ENCODE results near the gene VAV3. TPM values are rescaled to one million over a fixed set of nuclear protein-coding genes. Genes with fewer than 3 reads are reported as not detected.

VAV3 gene
- total RNA-seq, 1 donor from 2014 or later = 1.4 TPM

DNA sequence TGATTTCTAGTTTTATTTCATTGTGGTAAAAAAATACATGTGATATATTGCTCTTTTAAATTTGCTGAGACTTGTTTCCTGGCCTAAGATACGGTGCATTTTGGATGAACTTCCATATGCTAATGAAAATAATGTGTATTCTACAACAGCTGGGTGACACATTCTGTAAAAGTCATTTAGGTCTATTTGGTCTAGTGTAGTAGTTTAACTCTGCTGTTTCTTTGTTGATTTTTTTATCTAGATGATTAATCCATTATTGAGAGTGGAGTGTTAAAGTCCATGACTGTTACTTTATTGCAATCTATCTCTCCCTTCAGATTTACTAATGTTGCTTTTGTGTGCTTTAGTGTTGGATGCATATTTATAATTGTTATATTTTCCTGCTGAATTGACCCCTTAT, 161.4 kb downstream of the VAV3 start:
- no peak for DNase-seq (ENCODE audit: low read depth)

DNA sequence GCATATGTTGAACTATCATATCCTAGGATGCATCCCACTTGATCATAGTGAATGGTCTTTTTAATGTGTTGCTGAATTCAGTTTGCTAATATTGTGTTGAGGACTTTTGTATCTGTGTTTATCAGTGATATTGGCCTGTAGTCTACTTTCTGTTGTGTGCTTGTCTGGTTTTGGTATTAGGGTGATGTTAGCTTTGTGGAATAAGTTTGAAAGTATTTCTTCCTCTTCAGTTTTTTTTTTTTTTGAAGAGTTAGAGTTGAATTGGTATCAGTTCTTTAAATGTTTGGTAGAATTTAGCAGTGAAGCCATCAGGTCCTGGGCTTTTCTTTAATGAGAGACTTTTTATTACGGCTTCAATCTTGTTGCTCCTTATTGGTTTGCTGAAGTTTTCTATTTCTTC, 162.3 kb downstream of the VAV3 start:
- no peak for DNase-seq (ENCODE audit: low read depth)

DNA sequence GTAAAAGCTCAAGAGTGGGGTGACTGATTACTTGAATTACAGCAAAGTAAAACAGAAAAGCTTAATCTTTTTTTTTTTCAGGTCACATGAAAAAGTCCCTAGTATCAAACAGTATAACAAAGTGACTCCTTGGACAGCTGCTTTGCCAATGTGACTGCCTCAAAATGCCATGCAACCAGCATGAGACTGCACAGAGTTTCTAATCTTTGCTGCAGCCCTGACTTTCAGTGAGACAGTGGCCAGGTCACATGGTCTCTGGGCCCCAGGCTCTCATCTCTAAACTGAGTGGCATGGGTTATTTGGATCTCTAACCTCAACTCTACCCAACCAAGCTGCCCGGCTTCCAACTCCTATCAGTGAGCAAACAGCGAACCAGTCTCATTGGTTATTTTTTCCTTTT, 169.0 kb downstream of the VAV3 start:
- DNase-seq (ENCODE audit: low read depth) = peak; percentile 55

DNA sequence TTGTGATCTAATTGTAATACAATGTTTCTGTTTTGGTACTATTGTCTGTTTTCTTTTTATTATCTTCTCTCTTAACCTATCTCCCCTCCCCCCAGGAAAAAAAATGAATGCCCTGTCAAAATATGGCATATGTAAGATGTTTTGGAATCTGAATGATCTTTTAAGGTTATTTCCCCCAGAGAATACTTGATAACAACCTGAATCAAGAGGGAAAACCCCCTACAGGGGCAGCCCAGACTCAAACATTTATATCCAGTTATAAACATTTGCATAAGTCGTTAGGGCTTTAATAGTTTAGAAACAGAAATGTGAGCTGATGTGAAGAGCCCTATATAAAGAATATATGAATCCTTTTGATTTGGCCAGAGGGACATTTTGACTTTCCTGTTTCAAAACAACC, 169.5 kb downstream of the VAV3 start:
- no peak for DNase-seq (ENCODE audit: low read depth)

DNA sequence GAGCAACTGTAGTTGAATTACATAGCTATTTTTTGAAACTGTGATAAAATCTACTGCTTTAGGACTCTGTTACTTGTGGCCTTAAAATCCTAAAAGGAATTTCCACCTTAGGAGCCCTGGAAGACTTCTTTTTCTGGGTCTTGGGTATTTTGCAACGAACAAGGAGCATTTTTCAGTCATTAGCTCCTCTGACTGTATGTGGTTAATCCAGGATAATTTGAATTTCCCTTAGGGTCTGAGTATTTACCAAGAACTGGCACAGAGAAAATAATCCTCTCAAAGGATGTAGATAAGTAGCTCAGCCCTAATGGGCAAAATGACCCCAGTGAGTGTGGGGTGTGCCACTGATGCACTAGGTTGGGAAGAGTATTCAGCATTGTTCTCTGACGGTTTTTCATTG, 170.4 kb downstream of the VAV3 start:
- no peak for DNase-seq (ENCODE audit: low read depth)

DNA sequence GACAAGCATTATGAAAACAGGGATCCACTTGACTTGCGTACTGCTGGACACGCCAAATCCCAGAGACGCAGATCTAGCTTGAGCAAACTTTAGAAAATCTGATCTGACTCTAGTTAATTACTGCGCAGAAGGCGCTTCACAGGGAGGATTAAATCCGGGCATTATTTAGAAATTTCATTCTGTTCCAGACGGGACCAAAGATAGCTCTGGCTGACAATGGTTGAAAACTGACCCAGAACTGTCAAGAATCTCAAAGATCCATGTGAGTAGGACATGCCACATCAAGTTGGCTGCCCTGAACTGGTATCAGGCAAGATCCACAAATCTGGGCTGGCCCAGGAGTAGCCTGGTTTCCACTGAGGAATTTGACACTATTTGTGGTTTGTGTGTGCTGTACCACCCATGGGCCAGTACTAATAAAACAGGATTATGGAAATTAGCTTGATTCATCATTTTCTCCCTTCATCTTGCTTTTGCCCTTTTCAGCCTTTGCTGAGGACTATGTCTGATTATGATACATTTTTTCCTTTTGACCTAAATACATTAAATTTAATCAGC, 171.0 kb downstream of the VAV3 start:
- peak; percentile 16 for DNase-seq (ENCODE audit: low read depth)

DNA sequence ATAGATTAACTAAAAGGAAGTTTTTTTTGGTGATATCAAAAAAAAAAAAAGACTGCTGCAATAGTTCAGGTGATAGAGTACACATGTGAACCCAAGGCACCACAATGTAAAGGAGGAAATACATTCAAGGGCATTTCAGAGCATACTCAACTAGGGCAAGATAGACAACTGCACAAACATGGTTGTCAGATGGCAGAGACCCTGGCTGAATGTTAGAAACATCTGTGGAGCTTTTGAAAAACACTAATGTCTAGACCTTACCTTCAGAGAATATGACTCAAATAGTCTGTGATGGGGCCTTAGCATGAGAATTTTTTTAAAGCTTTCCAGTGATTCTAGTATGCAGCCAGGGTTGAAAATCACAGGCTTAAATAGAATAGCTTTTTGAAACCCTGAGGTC, 173.6 kb downstream of the VAV3 start:
- no peak for DNase-seq (ENCODE audit: low read depth)

DNA sequence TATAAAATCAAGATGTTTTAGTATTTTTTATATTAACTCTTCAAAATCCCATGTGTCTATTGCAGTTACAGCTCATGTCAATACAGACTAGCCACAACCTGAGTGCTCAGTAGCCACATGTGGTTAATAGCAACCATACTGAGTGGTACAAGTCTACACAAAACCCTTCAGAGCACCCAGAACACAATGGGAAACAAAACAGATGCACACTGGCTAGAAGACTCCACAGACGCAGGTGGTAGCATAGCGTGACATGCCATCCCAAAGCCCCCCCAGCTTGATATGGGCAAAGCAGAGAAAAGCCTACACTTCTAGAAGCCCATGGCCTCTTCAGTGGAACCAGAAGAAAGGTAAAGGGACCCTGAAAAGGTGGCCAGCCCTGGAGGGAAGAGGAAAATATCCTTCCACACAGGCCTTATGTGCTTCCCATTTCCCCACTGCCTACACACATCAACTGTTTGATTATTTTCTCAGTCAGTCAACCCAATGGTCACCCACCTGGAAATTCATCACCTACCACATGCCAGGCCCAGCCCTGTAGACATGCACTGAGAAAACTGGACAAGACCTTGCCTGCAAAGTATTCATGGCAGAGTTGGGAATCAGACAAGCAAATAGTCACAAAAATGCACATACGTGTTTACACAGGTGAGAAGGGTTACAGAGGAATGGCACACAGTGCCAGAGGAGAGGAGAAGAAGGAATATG, 175.0 kb downstream of the VAV3 start:
- no peak for DNase-seq (ENCODE audit: low read depth)

DNA sequence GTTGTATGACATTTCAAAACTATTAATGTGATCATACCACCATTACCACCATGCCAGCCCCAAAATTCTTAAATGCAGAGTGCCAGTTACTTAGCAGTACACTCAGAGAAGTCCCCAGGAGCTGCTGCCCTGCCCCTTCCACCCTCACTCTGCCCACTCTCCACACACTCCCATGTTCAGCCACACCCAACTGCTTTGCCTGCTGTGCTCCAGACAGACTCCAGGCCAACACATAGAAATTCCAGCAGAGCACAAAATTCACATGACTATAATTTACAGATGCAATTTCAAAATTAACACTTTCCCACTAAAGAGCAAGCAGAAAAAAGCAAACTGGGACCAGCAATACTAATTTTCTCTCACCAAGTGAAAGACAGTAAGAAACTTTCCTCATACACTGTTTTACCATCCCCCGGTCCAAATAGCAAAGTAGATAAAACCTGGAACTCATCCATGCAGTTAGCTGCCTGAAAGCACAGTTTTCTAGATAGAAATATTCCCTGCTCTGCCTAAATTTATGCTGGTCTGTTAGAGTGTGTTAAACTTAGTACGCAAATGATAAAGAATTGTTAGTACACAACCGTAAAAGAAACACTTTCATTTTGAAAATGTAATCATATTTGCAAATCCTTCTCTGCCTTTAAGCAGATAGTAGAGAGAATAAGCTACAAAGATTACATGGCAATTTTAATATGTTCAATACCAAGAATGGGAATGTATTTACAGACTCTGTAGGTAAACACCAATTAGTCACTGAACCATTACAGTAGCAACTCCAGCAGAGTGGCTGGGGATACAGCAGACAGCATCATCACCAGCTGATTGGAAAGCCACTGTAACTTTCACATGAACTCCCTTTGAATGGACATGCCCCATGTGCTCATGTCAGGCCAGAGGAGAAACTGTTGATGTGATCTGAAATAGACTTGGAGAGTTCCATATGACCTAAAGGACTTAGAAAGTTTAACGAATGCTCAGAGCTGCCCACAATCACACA, 176.5 kb downstream of the VAV3 start:
- no peak for DNase-seq (ENCODE audit: low read depth)

DNA sequence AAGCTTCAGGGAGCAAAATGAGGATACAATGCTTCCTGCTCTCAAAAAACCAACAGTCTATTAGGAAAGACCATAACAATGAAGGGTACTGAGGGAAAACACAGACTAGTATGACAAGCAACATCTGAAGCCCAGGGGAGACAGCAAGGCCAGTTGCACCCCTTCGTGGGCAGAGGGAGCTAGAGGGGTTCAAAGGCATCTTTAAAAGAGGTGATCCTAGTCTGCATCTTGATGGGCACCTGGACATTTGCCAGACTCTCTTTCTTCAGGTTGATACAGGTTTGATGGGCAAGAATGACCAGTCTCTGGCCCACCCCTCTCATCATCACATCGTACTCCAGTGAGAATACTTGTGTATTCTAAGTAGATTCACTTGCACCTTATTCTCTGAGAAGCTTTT, 177.7 kb downstream of the VAV3 start:
- DNase-seq (ENCODE audit: low read depth) = peak; percentile 11

DNA sequence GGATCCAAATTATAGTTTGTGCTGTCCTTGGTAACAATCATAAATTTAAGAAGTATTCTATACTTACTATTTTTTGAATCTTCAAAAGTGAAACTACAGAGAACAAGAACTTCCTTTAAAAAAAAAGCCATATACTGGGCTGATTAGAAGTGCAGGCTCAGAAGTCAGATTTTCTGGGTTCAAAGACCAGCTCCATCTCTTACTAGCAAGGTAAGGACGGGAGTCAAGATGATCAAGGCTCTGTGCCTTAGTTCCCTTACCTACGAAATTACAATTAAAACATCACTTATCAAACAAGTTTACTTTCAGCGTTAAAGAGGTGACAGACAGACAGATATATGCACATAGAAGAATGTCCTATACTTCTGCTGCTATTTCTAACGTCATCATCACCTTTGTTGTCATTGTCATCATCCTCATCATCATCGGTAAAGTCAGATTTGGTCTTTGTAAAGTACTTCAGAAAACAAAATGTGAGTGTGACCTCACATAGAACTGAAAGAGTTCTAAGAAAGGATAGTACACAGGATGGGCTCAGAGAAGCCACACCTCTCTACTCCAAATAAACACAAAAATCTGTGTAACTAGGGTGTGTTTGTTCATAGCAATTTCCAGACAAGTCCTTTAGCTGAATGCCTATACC, 178.7 kb downstream of the VAV3 start:
- no peak for DNase-seq (ENCODE audit: low read depth)

DNA sequence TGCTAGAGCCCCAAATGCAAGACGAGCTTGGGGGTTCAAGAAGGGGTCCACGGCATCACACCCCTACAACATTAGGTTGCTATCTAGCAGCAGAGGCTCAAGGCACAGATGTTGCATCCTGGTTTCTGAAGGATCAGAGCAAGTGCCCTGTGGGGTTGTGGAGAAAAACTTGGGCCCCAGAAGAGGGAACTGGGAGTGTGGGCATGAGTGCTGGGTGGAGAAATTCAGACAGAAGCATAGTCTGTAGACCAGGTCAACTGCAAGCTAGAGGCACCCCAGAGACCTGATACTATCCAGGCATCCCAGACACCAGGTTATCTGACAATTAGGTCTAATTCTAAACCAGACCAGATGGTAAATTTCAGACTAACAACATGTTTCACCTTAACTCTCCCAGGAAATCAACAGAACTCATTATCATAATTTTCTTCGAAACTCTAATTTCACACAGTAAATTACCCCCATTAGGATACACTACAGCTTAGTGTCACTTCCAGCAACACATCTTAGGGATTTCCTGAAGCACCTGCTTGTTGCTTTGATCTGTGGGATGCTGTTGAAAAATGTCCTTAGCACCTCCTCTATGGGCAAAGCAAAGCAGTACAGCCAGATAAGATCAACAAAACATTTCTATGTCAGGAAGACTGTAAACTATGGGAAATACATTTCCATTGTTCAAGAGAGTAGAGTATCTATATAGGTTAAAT, 179.3 kb downstream of the VAV3 start:
- no peak for DNase-seq (ENCODE audit: low read depth)

DNA sequence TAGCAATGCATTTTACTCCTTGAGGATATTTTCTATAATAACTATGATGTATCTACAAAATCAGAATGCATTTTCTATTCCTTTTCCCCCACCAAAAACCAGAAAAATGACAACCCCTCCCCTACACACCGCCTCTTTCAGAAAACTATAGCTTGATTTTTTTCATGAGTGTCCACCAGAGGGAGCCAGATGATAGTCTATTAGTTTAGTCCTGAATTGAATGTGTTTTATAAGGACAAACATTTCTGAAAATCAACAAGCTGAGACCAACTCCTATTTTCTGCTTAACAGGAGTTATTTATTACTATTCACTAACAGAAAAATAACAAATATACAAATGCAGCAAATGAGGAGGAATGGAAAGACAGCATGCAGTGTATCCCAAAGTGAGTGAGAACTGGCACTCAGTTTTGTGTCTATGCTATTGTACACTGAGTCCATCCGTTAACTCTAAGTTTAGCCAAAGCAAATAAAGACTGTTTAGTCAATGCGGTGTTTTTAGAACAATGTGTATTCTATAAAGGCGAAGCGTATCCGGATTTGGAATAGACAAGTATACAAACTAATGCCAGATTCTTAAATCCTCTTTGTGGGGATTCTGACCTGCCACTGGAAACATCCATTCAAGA, 182.6 kb downstream of the VAV3 start:
- peak; percentile 76 for DNase-seq (ENCODE audit: low read depth)

DNA sequence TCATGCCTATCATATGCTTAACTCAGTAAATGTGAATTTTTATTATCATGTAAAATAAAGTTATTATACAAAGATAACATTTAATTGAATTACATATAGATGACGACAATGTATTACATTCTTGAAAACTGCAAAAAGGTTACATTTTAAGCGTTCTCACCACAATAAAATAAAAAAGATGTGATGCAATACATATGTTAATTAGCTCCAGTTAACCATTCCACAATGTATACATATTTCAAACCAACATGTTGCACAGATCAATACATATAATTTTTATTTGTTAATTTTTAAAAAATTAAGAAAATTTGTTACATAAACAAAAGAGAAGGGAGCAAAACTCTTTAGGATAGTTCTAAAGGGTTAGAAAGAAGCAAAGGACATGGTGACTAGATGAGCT, 183.7 kb downstream of the VAV3 start:
- no peak for DNase-seq (ENCODE audit: low read depth)

DNA sequence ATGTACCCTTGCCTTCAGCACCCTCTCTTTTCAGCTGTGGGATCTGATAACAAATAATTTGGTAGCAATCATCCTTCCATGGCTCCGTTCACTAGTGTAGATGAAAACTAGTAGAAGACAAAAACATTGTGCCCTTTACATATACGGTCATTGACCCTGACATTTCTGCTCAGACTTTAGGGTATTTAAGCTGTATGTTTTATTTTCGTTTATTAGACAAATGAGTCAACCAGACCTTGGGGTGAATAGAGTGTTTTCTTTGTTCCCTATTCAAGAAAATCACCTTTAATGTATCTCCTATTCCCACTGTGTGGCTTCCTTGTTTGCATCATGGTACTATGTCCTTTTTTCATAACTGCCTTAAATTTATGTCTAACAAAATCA, 187.3 kb downstream of the VAV3 start:
- no peak for DNase-seq (ENCODE audit: low read depth)

DNA sequence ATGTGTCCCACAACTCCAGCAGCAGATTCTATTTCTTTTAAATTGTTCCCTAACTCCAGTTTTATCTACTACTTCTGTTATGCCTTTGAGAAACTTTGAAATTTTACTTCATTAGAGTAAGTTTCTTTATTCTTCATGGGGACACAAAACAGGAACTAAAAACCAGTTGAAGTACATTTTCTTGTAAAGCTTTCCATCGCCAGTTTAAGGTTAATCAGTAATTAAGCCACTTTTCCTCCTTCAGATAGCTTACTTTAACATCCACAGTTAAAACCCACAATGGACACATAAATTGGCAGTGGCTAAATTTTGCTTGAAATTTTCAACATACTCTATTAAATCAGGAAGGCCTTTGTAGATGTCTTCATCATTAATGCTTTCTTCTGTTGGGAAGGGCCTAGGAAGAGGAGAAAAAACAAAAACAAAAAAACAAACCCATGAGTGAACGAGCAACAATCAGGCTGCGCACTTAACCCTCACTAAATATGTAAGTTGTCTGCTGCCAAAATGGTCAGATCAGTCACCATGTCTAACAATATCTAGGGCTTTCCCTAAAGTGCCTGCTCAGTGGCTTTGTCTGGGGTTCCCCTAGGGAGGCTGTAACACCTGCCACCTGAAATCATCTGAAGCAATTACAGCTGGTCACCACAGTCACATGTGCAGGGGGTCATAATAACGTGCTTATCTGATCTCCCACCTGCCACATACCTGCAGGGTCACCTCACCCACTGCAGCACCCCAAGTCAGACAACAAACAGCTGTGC, 187.9 kb downstream of the VAV3 start:
- peak; percentile 58 for DNase-seq (ENCODE audit: low read depth)

DNA sequence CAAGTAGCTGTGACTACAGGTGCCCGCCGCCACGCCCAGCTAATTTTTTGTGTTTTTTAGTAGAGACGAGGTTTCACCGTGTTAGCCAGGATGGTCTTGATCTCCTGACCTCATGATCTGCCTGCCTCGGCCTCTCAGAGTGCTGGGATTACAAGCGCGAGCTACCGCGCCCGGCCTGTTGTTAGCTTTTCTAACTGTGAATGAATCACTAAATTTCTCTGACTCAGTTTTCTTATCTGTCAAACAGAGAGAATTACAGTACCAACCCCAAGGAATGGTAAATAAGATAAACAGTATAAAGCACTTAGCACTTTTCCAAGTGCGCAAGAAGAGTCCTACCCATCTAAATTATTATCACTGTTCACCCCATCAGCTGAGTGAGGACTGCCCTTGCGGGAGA, 193.6 kb downstream of the VAV3 start:
- no peak for DNase-seq (ENCODE audit: low read depth)

DNA sequence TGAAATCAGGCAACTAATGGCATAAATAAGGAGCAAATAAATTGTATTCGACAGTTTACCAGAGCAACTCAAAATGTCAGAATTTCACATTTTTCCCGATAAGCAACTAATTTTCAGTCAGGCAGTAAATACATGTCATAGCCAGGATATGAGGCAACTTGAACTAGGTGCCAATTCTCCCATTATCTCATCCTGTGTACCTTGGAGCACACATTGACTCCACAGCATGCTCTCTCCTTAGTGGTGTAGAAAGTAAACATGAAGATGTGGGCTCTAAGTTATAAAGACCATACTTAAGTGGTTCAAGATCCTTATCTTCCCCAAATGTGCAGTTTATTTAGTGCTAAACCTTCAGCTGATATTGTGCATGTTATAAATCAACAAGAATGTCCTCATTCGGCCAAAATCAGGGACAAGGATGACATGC, 197.8 kb downstream of the VAV3 start:
- DNase-seq (ENCODE audit: low read depth) = no peak

DNA sequence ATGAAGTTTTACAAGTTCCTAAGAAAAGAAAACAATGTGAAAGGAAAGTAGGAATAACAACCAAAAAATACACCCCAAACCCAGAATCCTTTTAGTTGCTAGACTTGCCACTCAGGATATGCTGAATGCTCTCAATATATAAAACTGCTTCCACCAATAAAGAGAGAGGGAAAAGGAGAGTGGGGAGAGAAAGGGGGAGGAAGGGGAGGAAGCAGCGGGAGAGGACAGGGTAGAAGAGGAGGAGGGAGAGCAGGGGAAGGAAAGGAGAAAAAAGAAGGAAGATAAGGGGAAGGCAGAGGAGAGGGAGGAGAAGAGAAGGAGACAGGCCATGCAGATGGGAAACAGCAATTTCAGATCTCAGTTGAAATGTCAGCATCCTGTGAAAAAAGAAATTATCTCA, 198.4 kb downstream of the VAV3 start:
- DNase-seq (ENCODE audit: low read depth) = no peak
